GM12878 (cell line): ENCODE results near the gene CREB3L4. TPM values are rescaled to one million over a fixed set of nuclear protein-coding genes. Genes with fewer than 3 reads are reported as not detected.
A peak's percentile ranks its signal among the peaks of the same experiment; 100 is the strongest.

ENCODE experiments used
- BACH1 ChIP-seq: fragments of 450-650 bp; IDR thresholded peaks from 2 replicates; pipeline ENCODE4 v1.6.1; 2017; ENCODE audit warnings: mild to moderate bottlenecking, borderline replicate concordance
- CBFB ChIP-seq: IDR thresholded peaks from 2 replicates; pipeline ENCODE4 v1.6.1; 2016; ENCODE audit warnings: antibody characterized with exemption, low read depth
- CBX3 ChIP-seq: fragments of 200-600 bp; sonication (generic); IDR thresholded peaks from 2 replicates; pipeline ENCODE4 v1.6.1; 2016; ENCODE audit warnings: low read depth, borderline replicate concordance
- CEBPB ChIP-seq, 2 experiments: fragments of 150-350 bp in 1 of 2; IDR thresholded peaks; 2 replicates each; pipeline ENCODE4 v1.6.1; 2012 to 2014; ENCODE audit warnings: low read depth in 2 of 2, low read length in 2 of 2, borderline replicate concordance in 1 of 2, inconsistent platforms in 1 of 2
- CUX1 ChIP-seq: IDR thresholded peaks from 2 replicates; pipeline ENCODE4 v1.6.1; 2012; ENCODE audit warnings: improper control_type of control experiment, low read depth, low read length; ENCODE audit not compliant: insufficient replicate concordance
- EED ChIP-seq: sonication (generic); IDR thresholded peaks from 2 replicates; pipeline ENCODE4 v1.6.1; 2016; ENCODE audit warnings: antibody characterized with exemption, low read depth
- IKZF2 ChIP-seq, 2 experiments: fragments of 450-650 bp; IDR thresholded peaks; 2 replicates each; pipeline ENCODE4 v1.6.1; 2017; ENCODE audit warnings: mild to moderate bottlenecking in 2 of 2, moderate library complexity in 2 of 2
- IRF5 ChIP-seq: fragments of 450-650 bp; IDR thresholded peaks from 2 replicates; pipeline ENCODE4 v1.6.1; 2017; ENCODE audit warnings: borderline replicate concordance
- LARP7 ChIP-seq: fragments of 450-650 bp; IDR thresholded peaks from 2 replicates; pipeline ENCODE4 v1.6.1; 2017; ENCODE audit warnings: mild to moderate bottlenecking
- MEF2A ChIP-seq: IDR thresholded peaks from 2 replicates; pipeline ENCODE4 v1.6.1; 2011; ENCODE audit warnings: low read depth, mild to moderate bottlenecking, low read length, moderate library complexity; ENCODE audit not compliant: insufficient read depth
- NR2C2 ChIP-seq: IDR thresholded peaks from 2 replicates; pipeline ENCODE4 v1.6.1; 2011; ENCODE audit warnings: borderline replicate concordance, low read depth; ENCODE audit not compliant: control insufficient read depth, insufficient read length
- PAX8 ChIP-seq: fragments of 450-650 bp; IDR thresholded peaks from 2 replicates; pipeline ENCODE4 v1.6.1; 2017; ENCODE audit warnings: mild to moderate bottlenecking, moderate library complexity
- RAD21 ChIP-seq: IDR thresholded peaks from 2 replicates; pipeline ENCODE4 v1.6.1; 2011; ENCODE audit warnings: mild to moderate bottlenecking, low read depth, low read length, moderate library complexity; ENCODE audit not compliant: insufficient read depth
- RB1 ChIP-seq: fragments of 450-650 bp; formaldehyde crosslinking; IDR thresholded peaks from 2 replicates; pipeline ENCODE4 v1.6.1; 2017; ENCODE audit warnings: mild to moderate bottlenecking, borderline replicate concordance
- RELB ChIP-seq: fragments of 450-650 bp; IDR thresholded peaks from 2 replicates; pipeline ENCODE4 v1.6.1; 2017; ENCODE audit warnings: low read depth, mild to moderate bottlenecking, moderate library complexity
- RUNX3 ChIP-seq: IDR thresholded peaks from 2 replicates; pipeline ENCODE4 v1.6.1; 2012; ENCODE audit warnings: low read length, inconsistent platforms
- SPI1 ChIP-seq: IDR thresholded peaks from 2 replicates; pipeline ENCODE4 v1.6.1; 2011; ENCODE audit warnings: low read depth, mild to moderate bottlenecking, low read length, moderate library complexity, borderline replicate concordance; ENCODE audit not compliant: insufficient read depth
- YY1 ChIP-seq: IDR thresholded peaks from 2 replicates; pipeline ENCODE4 v1.6.1; 2011; ENCODE audit warnings: low read depth, mild to moderate bottlenecking, low read length
- ZNF384 ChIP-seq: IDR thresholded peaks from 2 replicates; pipeline ENCODE4 v1.6.1; 2012; ENCODE audit warnings: low read depth, mild to moderate bottlenecking, low read length, improper control_type of control experiment, borderline replicate concordance
- ZZZ3 ChIP-seq: IDR thresholded peaks from 2 replicates; pipeline ENCODE4 v1.6.1; 2011; ENCODE audit warnings: low read depth; ENCODE audit not compliant: control insufficient read depth, insufficient read length
- polyA plus RNA-seq, 11 experiments: library from polyadenylated mRNA; depleted of rRNA in 4 of 11; unstranded in 6 of 11; stranded (reverse) in 5 of 11; fragments of >200 nt; fragmentation: Nextera tagmentation in 4 of 11; fragmentation: Illumina TruSeq in 1 of 11; extraction: Ambion mirVana in 4 of 11; extraction: Trizol in 1 of 11; gene quantifications; 1 replicate in 1 of 11; 2 replicates in 10 of 11; pipeline versions ENCODE4 v1.2.1 to v1.2.3, GENCODE V29; 2011 to 2016; ENCODE audit warnings: inconsistent platforms in 2 of 11, missing spikeins in 2 of 11, low read depth in 1 of 11
- total RNA-seq, 4 experiments: library from RNA; depleted of rRNA in 3 of 4; stranded (reverse); fragments of >200 nt in 3 of 4; fragmentation: Illumina TruSeq in 1 of 4; extraction: Trizol in 1 of 4; gene quantifications; 2 replicates each; pipeline versions ENCODE4 v1.2.1 to v1.2.3, GENCODE V29; 2013 to 2021
- TF ChIP-seq, protein P1 (sequence below): IDR thresholded peaks from 2 replicates; pipeline ENCODE4 v1.6.1; 2011; ENCODE audit warnings: mild to moderate bottlenecking, low read depth, low read length, moderate library complexity; ENCODE audit not compliant: insufficient replicate concordance

CREB3L4 gene
- total and polyA plus RNA-seq, 10 of the 15 experiments (the other 5 are each of a cell fraction or from before 2014, with no cell fraction given): 9.7 to 14.0 (median 12.1) TPM

- TF ChIP-seq, protein P1, sequence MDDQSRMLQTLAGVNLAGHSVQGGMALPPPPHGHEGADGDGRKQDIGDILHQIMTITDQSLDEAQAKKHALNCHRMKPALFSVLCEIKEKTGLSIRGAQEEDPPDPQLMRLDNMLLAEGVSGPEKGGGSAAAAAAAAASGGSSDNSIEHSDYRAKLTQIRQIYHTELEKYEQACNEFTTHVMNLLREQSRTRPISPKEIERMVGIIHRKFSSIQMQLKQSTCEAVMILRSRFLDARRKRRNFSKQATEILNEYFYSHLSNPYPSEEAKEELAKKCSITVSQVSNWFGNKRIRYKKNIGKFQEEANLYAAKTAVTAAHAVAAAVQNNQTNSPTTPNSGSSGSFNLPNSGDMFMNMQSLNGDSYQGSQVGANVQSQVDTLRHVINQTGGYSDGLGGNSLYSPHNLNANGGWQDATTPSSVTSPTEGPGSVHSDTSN: no peak
- TF ChIP-seq ZNF384: no peak
- no peak for TF ChIP-seq CUX1
- TF ChIP-seq EED: peak; percentile 74
- peak; percentile 65 for TF ChIP-seq RAD21
- TF ChIP-seq CBX3: no peak
- peak; percentile 17; the same call in 1 of the 2 replicates for TF ChIP-seq BACH1
- no peak; the same call in none of the 2 replicates for TF ChIP-seq RUNX3
- no peak for TF ChIP-seq CBFB
- TF ChIP-seq YY1: peak; percentile 73; the same call in 1 of the 2 replicates
- TF ChIP-seq ZZZ3: no peak
- no peak for TF ChIP-seq IRF5
- no peak for TF ChIP-seq CEBPB (IDR thresholded peaks at IDR 0.05; ENCODE audit: borderline replicate concordance in 1 of 2, low read depth in 2 of 2, low read length in 2 of 2)
- TF ChIP-seq MEF2A: 0 out of 2 replicates have a peak, but pooled peaks have one; percentile 15
- no peak for TF ChIP-seq RB1
- TF ChIP-seq SPI1: peak; percentile 82
- peak; percentile 64 for TF ChIP-seq RELB
- TF ChIP-seq PAX8: no peak
- no peak for TF ChIP-seq NR2C2
- TF ChIP-seq LARP7: no peak
- TF ChIP-seq IKZF2 (IDR thresholded peaks at IDR 0.05): peak; percentile 83 to 86
Observed at GRCh38 chr1:153946622-153947241, 21.0 kb upstream of the CREB3L4 start, which contains the start of gene DENND4B (continued).
